Measurements from ENCODE around the gene PRKCZ.

The PRKCZ gene

GRCh38 chr1:2079396-2080085 is 29.3 kb downstream of the PRKCZ start:
- Mint-ChIP-seq H3K36me3 (ENCODE audit: insufficient read depth) (peaks cover 5% of the 10 kb centered on the region), H3K27ac (ENCODE audit: low read depth) (no peak overlapping the region), H3K4me1 (peaks cover 15% of the 10 kb centered on the region), H3K4me3 (no peak overlapping the region), H3K27me3 (no peaks in the 10 kb centered on the region), H3K9me3 (peaks cover 20% of the 10 kb centered on the region)
- no peak for ATAC-seq (replicated peaks; ENCODE audit: extremely low read depth, poor library complexity, severe bottlenecking)
- DNase-seq (ENCODE audit: low spot score in 2 of 2) = no peak

GRCh38 chr1:2080140-2080539 is 29.9 kb downstream of the PRKCZ start:
- ATAC-seq (replicated peaks; ENCODE audit: extremely low read depth, poor library complexity, severe bottlenecking) = no peak
- Mint-ChIP-seq H3K9me3 (peaks cover 20% of the 10 kb centered on the region), H3K27ac (ENCODE audit: low read depth) (no peak overlapping the region), H3K27me3 (no peaks in the 10 kb centered on the region), H3K4me3 (no peak overlapping the region), H3K4me1 (peaks cover 9% of the 10 kb centered on the region), H3K36me3 (ENCODE audit: insufficient read depth) (peaks cover 5% of the 10 kb centered on the region)
- no peak for DNase-seq (ENCODE audit: low spot score in 2 of 2)

- no peak overlapping the region for H3K27ac Mint-ChIP-seq (ENCODE audit: low read depth)
- ATAC-seq (replicated peaks; ENCODE audit: extremely low read depth, poor library complexity, severe bottlenecking) (no peak), DNase-seq (ENCODE audit: low spot score in 2 of 2) (no peak)
- no peaks in the 10 kb centered on the region for H3K27me3 Mint-ChIP-seq
- H3K36me3 Mint-ChIP-seq (ENCODE audit: insufficient read depth) = peaks cover 3% of the 10 kb centered on the region
- H3K4me3 Mint-ChIP-seq = no peak overlapping the region
- H3K9me3 Mint-ChIP-seq = peaks cover 20% of the 10 kb centered on the region
- peaks cover 8% of the 10 kb centered on the region for H3K4me1 Mint-ChIP-seq
These were observed 30.7 kb downstream of the PRKCZ start for GRCh38 chr1:2080884-2081283.

GRCh38 chr1:2081326-2081885 is 31.2 kb downstream of the PRKCZ start:
- ATAC-seq (replicated peaks; ENCODE audit: extremely low read depth, poor library complexity, severe bottlenecking) (no peak), DNase-seq (ENCODE audit: low spot score in 2 of 2) (no peak)
- Mint-ChIP-seq H3K4me3 (no peak overlapping the region), H3K27ac (ENCODE audit: low read depth) (no peak overlapping the region), H3K4me1 (peaks cover 8% of the 10 kb centered on the region), H3K36me3 (ENCODE audit: insufficient read depth) (peaks cover 3% of the 10 kb centered on the region), H3K9me3 (peaks cover 20% of the 10 kb centered on the region), H3K27me3 (no peaks in the 10 kb centered on the region)

- H3K4me3 Mint-ChIP-seq = no peak overlapping the region
- peaks cover 8% of the 10 kb centered on the region for H3K4me1 Mint-ChIP-seq
- no peak overlapping the region for H3K27ac Mint-ChIP-seq (ENCODE audit: low read depth)
- DNase-seq (ENCODE audit: low spot score in 2 of 2) (no peak), ATAC-seq (replicated peaks; ENCODE audit: extremely low read depth, poor library complexity, severe bottlenecking) (no peak)
- no peaks in the 10 kb centered on the region for H3K27me3 Mint-ChIP-seq
- H3K36me3 Mint-ChIP-seq (ENCODE audit: insufficient read depth) = no peaks in the 10 kb centered on the region
- H3K9me3 Mint-ChIP-seq = peaks cover 18% of the 10 kb centered on the region
These were observed 31.9 kb downstream of the PRKCZ start for GRCh38 chr1:2082064-2082463.

GRCh38 chr1:2083666-2084065 is 33.5 kb downstream of the PRKCZ start:
- no peak for ATAC-seq (replicated peaks; ENCODE audit: extremely low read depth, poor library complexity, severe bottlenecking)
- H3K4me3 Mint-ChIP-seq = no peak overlapping the region
- no peak overlapping the region for H3K27ac Mint-ChIP-seq (ENCODE audit: low read depth)
- no peak for DNase-seq (ENCODE audit: low spot score in 2 of 2)
- peaks cover 2% of the 10 kb centered on the region for H3K9me3 Mint-ChIP-seq
- H3K4me1 Mint-ChIP-seq = peaks cover 8% of the 10 kb centered on the region
- H3K36me3 Mint-ChIP-seq (ENCODE audit: insufficient read depth) = peaks cover 2% of the 10 kb centered on the region
- H3K27me3 Mint-ChIP-seq = no peaks in the 10 kb centered on the region

- Mint-ChIP-seq H3K27me3 (no peaks in the 10 kb centered on the region), H3K36me3 (ENCODE audit: insufficient read depth) (peaks cover 2% of the 10 kb centered on the region), H3K27ac (ENCODE audit: low read depth) (no peak overlapping the region), H3K4me1 (peaks cover 8% of the 10 kb centered on the region), H3K9me3 (no peaks in the 10 kb centered on the region), H3K4me3 (no peak overlapping the region)
- ATAC-seq (replicated peaks; ENCODE audit: extremely low read depth, poor library complexity, severe bottlenecking) (no peak), DNase-seq (ENCODE audit: low spot score in 2 of 2) (no peak)
These were observed 34.1 kb downstream of the PRKCZ start for GRCh38 chr1:2084306-2084705.

GRCh38 chr1:2085080-2085479 is 34.9 kb downstream of the PRKCZ start:
- no peak for DNase-seq (ENCODE audit: low spot score in 2 of 2)
- H3K27ac Mint-ChIP-seq (ENCODE audit: low read depth) = no peak overlapping the region
- H3K36me3 Mint-ChIP-seq (ENCODE audit: insufficient read depth) = peaks cover 2% of the 10 kb centered on the region
- ATAC-seq (replicated peaks; ENCODE audit: extremely low read depth, poor library complexity, severe bottlenecking) = no peak
- no peaks in the 10 kb centered on the region for H3K9me3 Mint-ChIP-seq
- H3K4me3 Mint-ChIP-seq = no peak overlapping the region
- no peaks in the 10 kb centered on the region for H3K27me3 Mint-ChIP-seq
- H3K4me1 Mint-ChIP-seq = peaks cover 2% of the 10 kb centered on the region

GRCh38 chr1:2086446-2087078 is 36.4 kb downstream of the PRKCZ start:
- H3K27me3 Mint-ChIP-seq = no peaks in the 10 kb centered on the region
- H3K4me3 Mint-ChIP-seq = no peak overlapping the region
- peaks cover 2% of the 10 kb centered on the region for H3K36me3 Mint-ChIP-seq (ENCODE audit: insufficient read depth)
- no peak overlapping the region for H3K27ac Mint-ChIP-seq (ENCODE audit: low read depth)
- H3K4me1 Mint-ChIP-seq = no peaks in the 10 kb centered on the region
- ATAC-seq (replicated peaks; ENCODE audit: extremely low read depth, poor library complexity, severe bottlenecking) = no peak
- H3K9me3 Mint-ChIP-seq = no peaks in the 10 kb centered on the region
- no peak for DNase-seq (ENCODE audit: low spot score in 2 of 2)

GRCh38 chr1:2087766-2088165 is 37.6 kb downstream of the PRKCZ start:
- Mint-ChIP-seq H3K27me3 (no peaks in the 10 kb centered on the region), H3K4me1 (no peaks in the 10 kb centered on the region), H3K4me3 (no peak overlapping the region), H3K27ac (ENCODE audit: low read depth) (no peak overlapping the region), H3K36me3 (ENCODE audit: insufficient read depth) (peaks cover 2% of the 10 kb centered on the region), H3K9me3 (no peaks in the 10 kb centered on the region)
- DNase-seq (ENCODE audit: low spot score in 2 of 2) = no peak
- no peak for ATAC-seq (replicated peaks; ENCODE audit: extremely low read depth, poor library complexity, severe bottlenecking)

- Mint-ChIP-seq H3K4me1 (no peaks in the 10 kb centered on the region), H3K4me3 (no peak overlapping the region), H3K36me3 (ENCODE audit: insufficient read depth) (peaks cover 2% of the 10 kb centered on the region), H3K27me3 (no peaks in the 10 kb centered on the region), H3K27ac (ENCODE audit: low read depth) (no peak overlapping the region), H3K9me3 (no peaks in the 10 kb centered on the region)
- ATAC-seq (replicated peaks; ENCODE audit: extremely low read depth, poor library complexity, severe bottlenecking) (no peak), DNase-seq (ENCODE audit: low spot score in 2 of 2) (no peak)
These were observed 38.2 kb downstream of the PRKCZ start for GRCh38 chr1:2088458-2088857.

GRCh38 chr1:2089051-2089450 is 38.8 kb downstream of the PRKCZ start:
- ATAC-seq (replicated peaks; ENCODE audit: extremely low read depth, poor library complexity, severe bottlenecking) (no peak), DNase-seq (ENCODE audit: low spot score in 2 of 2) (no peak)
- H3K4me3 Mint-ChIP-seq = no peak overlapping the region
- H3K36me3 Mint-ChIP-seq (ENCODE audit: insufficient read depth) = peaks cover 2% of the 10 kb centered on the region
- no peaks in the 10 kb centered on the region for H3K27me3 Mint-ChIP-seq
- no peak overlapping the region for H3K27ac Mint-ChIP-seq (ENCODE audit: low read depth)
- H3K9me3 Mint-ChIP-seq = no peaks in the 10 kb centered on the region
- no peaks in the 10 kb centered on the region for H3K4me1 Mint-ChIP-seq

GRCh38 chr1:2090216-2090890 is 40.1 kb downstream of the PRKCZ start:
- ATAC-seq (replicated peaks; ENCODE audit: extremely low read depth, poor library complexity, severe bottlenecking) = no peak
- Mint-ChIP-seq H3K27ac (ENCODE audit: low read depth) (no peak overlapping the region), H3K4me1 (no peaks in the 10 kb centered on the region), H3K9me3 (no peaks in the 10 kb centered on the region), H3K4me3 (no peak overlapping the region), H3K36me3 (ENCODE audit: insufficient read depth) (peaks cover 2% of the 10 kb centered on the region), H3K27me3 (no peaks in the 10 kb centered on the region)
- DNase-seq (ENCODE audit: low spot score in 2 of 2) = no peak
